HG03575 (cell line): ENCODE measurements around the gene FLT1.

Experiments used
- ATAC-seq: cut with Tn5 transposase; IDR thresholded peaks from one replicate; pipeline ENCODE4 v1.9.1; 2021; ENCODE audit not compliant: unreplicated experiment, insufficient number of reproducible peaks, low FRiP score; ENCODE audit errors: extremely low read depth

The FLT1 gene

GRCh38 chr13:28494778-28495537, at the start of gene FLT1:
TSS of gene FLT1 (minus strand) at chr13:28495128. CDS start at chr13:28494843, 285 bp downstream.
- no peak for ATAC-seq

- no peak for ATAC-seq
Measured at GRCh38 chr13:28544026-28544425, 49.1 kb upstream of the FLT1 start.

GRCh38 chr13:28542804-28543203, 47.9 kb upstream of the FLT1 start:
- no peak for ATAC-seq

- no peak for ATAC-seq
Measured at GRCh38 chr13:28541966-28542365, 47.0 kb upstream of the FLT1 start.

GRCh38 chr13:28540612-28541011, 45.7 kb upstream of the FLT1 start:
- ATAC-seq = no peak

GRCh38 chr13:28539625-28540286, 44.8 kb upstream of the FLT1 start:
- ATAC-seq = no peak

- ATAC-seq = no peak
Measured at GRCh38 chr13:28538932-28539331, 44.0 kb upstream of the FLT1 start.

- no peak for ATAC-seq
Measured at GRCh38 chr13:28537171-28537570, 42.2 kb upstream of the FLT1 start.

GRCh38 chr13:28536371-28536770, 41.4 kb upstream of the FLT1 start:
- ATAC-seq = no peak

GRCh38 chr13:28535734-28536133, 40.8 kb upstream of the FLT1 start:
- no peak for ATAC-seq

GRCh38 chr13:28534801-28535200, 39.9 kb upstream of the FLT1 start:
- no peak for ATAC-seq

GRCh38 chr13:28534210-28534609, 39.3 kb upstream of the FLT1 start:
- ATAC-seq = no peak

GRCh38 chr13:28533441-28534166, 38.7 kb upstream of the FLT1 start:
- no peak for ATAC-seq

GRCh38 chr13:28533125-28533436, 38.2 kb upstream of the FLT1 start:
- no peak for ATAC-seq

- ATAC-seq = no peak
Measured at GRCh38 chr13:28532388-28533124, 37.6 kb upstream of the FLT1 start.

GRCh38 chr13:28531845-28532387, 37.0 kb upstream of the FLT1 start:
- ATAC-seq = no peak

- ATAC-seq = no peak
Measured at GRCh38 chr13:28531077-28531844, 36.3 kb upstream of the FLT1 start.

- no peak for ATAC-seq
Measured at GRCh38 chr13:28530729-28531076, 35.8 kb upstream of the FLT1 start.

- ATAC-seq = no peak
Measured at GRCh38 chr13:28529836-28530235, 34.9 kb upstream of the FLT1 start.
